Fibroblast of lung (primary cell): Measurements from ENCODE around the gene RAB31.

ENCODE experiments used
- CTCF ChIP-seq, 2 donors: IDR thresholded peaks in 1 of 2; conservative IDR thresholded peaks in 1 of 2; 1 replicate in 1 of 2; 2 replicates in 1 of 2; pipeline ENCODE4 v1.5.1; 2011 to 2012; ENCODE audit warnings: low read length in 2 of 2, control low read depth in 1 of 2, inconsistent platforms in 1 of 2, low read depth in 1 of 2, mild to moderate bottlenecking in 1 of 2
- EZH2 ChIP-seq: IDR thresholded peaks from 2 replicates; pipeline ENCODE4 v1.5.1; 2012; ENCODE audit warnings: low read length, control low read depth, mild to moderate bottlenecking; ENCODE audit errors: missing control alignments

DNA sequence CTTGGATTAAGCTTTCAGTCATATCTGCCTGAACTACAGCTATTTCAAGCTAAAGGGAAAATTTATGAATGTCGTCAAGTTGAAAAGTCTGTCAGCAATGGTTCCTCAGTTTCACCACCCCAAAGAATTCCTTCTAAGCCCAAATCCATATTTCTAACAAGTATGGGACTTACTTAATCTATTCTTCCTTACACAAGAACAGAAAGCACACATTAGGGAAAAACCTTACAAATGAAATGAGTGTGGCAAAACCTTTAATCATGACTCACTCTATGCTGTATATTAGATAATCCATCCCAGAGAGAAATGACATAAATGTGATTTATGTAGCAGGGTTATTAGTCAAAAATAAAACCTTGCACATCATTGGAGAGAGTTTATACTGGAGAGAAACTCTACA, 78.9 kb downstream of the RAB31 start:
- TF ChIP-seq CTCF (conservative IDR thresholded peaks at IDR 0.05 in 1 of 2, IDR thresholded peaks at IDR 0.05 in 1 of 2; ENCODE audit: low read depth in 1 of 2, low read length in 2 of 2) (no peak), EZH2 (no peak)
